ENCODE results near the gene MEIKIN. TPM values are rescaled to one million over a fixed set of nuclear protein-coding genes. Genes with fewer than 3 reads are reported as not detected.
"Not testable (repeated sequence)": the region's sequence is repeated elsewhere in the genome, so short reads cannot be mapped to it uniquely, and the experiment has no call there.

Gene MEIKIN
- total and polyA plus RNA-seq, 7 donors = 0.31 TPM; not detected in 6

DNA sequence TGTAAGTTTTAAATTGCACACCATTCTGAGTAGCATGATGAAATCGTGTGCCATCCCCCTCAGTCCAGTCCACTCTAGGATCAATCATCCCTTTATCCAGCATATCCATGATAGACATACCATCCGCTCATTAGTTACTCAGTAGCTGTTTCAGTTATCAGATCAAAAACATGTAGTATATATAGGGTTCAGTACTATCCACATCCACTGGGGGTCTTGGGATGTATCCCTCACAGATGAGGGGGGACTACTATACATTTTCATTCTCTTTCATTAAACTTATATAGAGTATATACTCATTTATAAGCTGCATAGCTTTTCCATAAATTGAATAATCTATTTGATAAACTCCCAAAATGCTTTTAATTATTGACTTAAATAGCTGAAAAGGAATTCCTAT, 67.6 kb downstream of the MEIKIN start:
- no peaks in the 10 kb centered on the region for H3K4me1 ChIP-seq

DNA sequence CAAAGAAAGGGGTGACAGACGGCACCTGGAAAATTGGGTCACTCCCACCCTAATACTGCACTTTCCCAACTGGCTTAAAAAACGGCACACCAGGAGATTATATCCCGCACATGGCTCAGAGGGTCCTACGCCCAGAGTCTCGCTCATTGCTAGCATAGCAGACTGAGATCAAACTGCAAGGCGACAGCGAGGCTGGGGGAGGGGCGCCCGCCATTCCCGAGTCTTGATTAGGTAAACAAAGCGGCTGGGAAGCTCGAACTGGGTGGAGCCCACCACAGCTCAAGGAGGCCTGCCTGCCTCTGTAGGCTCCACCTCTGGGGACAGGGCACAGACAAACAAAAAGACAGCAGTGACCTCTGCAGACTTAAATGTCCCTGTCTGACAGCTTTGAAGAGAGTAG, 74.2 kb downstream of the MEIKIN start:
- H3K27me3 ChIP-seq; H3K27ac ChIP-seq; H3K4me3 ChIP-seq; H3K9me3 ChIP-seq; H3K36me3 ChIP-seq; DNase-seq; H3K4me1 ChIP-seq; intact Hi-C loops (cut with DNase I): not testable (repeated sequence)
- 85 to 96% methylated on average over 12 of the region's 12 CpGs for WGBS, 2 donors

More for the DNA sequence above, 67.6 kb downstream of the MEIKIN start:
- no peak for DNase-seq
- H3K27ac ChIP-seq = no peak overlapping the region
- no peak overlapping the region for H3K4me3 ChIP-seq
- intact Hi-C loops (cut with DNase I) = no loop called here
- H3K9me3 ChIP-seq = no peaks in the 10 kb centered on the region
- H3K27me3 ChIP-seq = no peaks in the 10 kb centered on the region
- no peak for TF ChIP-seq POLR2A (IDR thresholded peaks at IDR 0.05)
- TF ChIP-seq, protein P1, sequence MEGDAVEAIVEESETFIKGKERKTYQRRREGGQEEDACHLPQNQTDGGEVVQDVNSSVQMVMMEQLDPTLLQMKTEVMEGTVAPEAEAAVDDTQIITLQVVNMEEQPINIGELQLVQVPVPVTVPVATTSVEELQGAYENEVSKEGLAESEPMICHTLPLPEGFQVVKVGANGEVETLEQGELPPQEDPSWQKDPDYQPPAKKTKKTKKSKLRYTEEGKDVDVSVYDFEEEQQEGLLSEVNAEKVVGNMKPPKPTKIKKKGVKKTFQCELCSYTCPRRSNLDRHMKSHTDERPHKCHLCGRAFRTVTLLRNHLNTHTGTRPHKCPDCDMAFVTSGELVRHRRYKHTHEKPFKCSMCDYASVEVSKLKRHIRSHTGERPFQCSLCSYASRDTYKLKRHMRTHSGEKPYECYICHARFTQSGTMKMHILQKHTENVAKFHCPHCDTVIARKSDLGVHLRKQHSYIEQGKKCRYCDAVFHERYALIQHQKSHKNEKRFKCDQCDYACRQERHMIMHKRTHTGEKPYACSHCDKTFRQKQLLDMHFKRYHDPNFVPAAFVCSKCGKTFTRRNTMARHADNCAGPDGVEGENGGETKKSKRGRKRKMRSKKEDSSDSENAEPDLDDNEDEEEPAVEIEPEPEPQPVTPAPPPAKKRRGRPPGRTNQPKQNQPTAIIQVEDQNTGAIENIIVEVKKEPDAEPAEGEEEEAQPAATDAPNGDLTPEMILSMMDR (IDR thresholded peaks at IDR 0.05) = no peak
- TF ChIP-seq POLR2AphosphoS5 (IDR thresholded peaks at IDR 0.05) = no peak
- TF ChIP-seq EP300 (IDR thresholded peaks at IDR 0.05) = no peak
- H3K36me3 ChIP-seq = no peaks in the 10 kb centered on the region
- 85% methylated on average over 2 of the region's 2 CpGs for WGBS, 2 donors

DNA sequence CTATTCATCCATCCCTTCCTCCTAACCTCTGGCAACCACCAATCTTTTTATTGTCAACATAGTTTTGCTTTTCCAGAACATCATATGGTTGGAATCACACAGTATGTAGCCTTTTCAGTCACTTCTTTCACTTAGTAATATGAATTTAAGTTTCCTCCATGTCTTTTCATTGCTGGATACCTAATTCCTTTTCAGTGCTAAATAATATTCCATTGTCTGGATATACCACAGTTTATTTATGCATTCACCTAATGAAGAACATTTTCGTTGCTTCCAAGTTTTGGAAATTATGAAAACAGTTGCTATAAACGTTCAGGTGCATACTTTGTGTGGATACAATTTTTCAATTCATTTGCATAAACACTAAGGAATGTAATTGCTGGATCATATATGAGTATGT, 77.9 kb downstream of the MEIKIN start:
- H3K4me3 ChIP-seq = no peak overlapping the region
- no peaks in the 10 kb centered on the region for H3K4me1 ChIP-seq
- no peak for DNase-seq
- WGBS, 2 donors = 33 to 55% methylated on average over 2 of the region's 2 CpGs
- H3K27ac ChIP-seq = no peak overlapping the region
- TF ChIP-seq EP300 (IDR thresholded peaks at IDR 0.05) (no peak), POLR2AphosphoS5 (IDR thresholded peaks at IDR 0.05) (no peak)
- TF ChIP-seq, protein P1 (IDR thresholded peaks at IDR 0.05) = no peak
- no peaks in the 10 kb centered on the region for H3K36me3 ChIP-seq
- H3K9me3 ChIP-seq = peaks cover 0 to 15% (median 5%) of the 10 kb centered on the region in 4 donors
- H3K27me3 ChIP-seq = no peaks in the 10 kb centered on the region
- intact Hi-C loops (cut with DNase I) = no loop called here

DNA sequence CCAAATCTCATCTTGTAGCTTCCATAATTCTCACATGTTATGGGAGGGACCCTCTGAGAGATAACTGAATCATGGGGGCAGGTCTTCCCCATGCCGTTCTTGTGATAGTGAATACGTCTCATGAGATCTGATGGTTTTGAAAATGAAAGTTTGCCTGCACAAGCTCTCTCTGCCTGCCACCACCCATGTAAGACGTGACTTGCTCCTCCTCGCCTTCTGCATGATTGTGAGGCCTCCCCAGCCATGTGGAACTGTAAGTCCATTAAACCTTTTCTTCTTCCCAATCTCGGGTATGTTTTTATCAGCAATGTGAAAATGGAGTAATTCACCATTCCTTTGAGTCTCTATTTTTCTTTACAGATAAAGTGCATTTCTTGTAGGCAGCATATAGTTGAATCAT, 81.8 kb downstream of the MEIKIN start:
- intact Hi-C loops (cut with DNase I) = no loop called here
- H3K4me1 ChIP-seq = no peaks in the 10 kb centered on the region
- no peak for TF ChIP-seq POLR2A (IDR thresholded peaks at IDR 0.05)
- TF ChIP-seq, protein P1 (IDR thresholded peaks at IDR 0.05) = no peak
- no peak for TF ChIP-seq EP300 (IDR thresholded peaks at IDR 0.05)
- TF ChIP-seq POLR2AphosphoS5 (IDR thresholded peaks at IDR 0.05) = no peak
- 87 to 92% methylated on average over 5 of the region's 5 CpGs for WGBS, 2 donors
- H3K4me3 ChIP-seq = no peak overlapping the region
- no peaks in the 10 kb centered on the region for H3K27me3 ChIP-seq
- DNase-seq = no peak
- H3K36me3 ChIP-seq = no peaks in the 10 kb centered on the region
- H3K27ac ChIP-seq = no peak overlapping the region
- peaks cover 0 to 18% (median 5%) of the 10 kb centered on the region in 4 donors for H3K9me3 ChIP-seq

DNA sequence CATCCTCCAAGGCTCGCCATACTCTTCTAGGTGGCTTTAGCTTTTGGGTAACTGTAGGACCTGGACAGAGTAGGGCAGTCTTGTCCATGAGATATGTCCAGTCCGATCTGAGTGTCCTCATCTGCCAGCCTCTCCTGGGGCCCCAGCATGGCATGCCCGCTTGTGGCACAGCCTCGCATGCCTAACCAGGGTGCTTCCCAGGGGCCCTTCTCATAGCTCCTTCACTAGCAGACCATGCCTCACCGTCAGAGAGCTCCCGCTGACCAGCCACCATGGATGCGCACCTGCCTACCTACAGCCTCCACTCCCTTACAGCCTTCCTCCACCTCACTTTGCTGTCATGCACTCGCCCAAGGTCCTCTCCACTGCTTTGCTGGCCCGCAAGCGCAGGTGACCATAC, 88.1 kb downstream of the MEIKIN start:
- Histone ChIP-seq H3K4me1 (no peaks in the 10 kb centered on the region), H3K9me3 (peaks cover 0 to 2% (median 0%) of the 10 kb centered on the region in 4 donors), H3K36me3 (no peaks in the 10 kb centered on the region), H3K27ac (no peak overlapping the region), H3K4me3 (no peak overlapping the region), H3K27me3 (no peaks in the 10 kb centered on the region)
- WGBS, 2 donors = 94 to 95% methylated on average over 10 of the region's 10 CpGs
- intact Hi-C loops (cut with DNase I) = no loop called here
- no peak for DNase-seq
- TF ChIP-seq EP300 (IDR thresholded peaks at IDR 0.05) = no peak
- TF ChIP-seq, protein P1 (IDR thresholded peaks at IDR 0.05) = no peak
- no peak for TF ChIP-seq POLR2A (IDR thresholded peaks at IDR 0.05)
- TF ChIP-seq POLR2AphosphoS5 (IDR thresholded peaks at IDR 0.05) = no peak

Data from sigmoid colon (tissue), 7 donors.